ENCODE data around the gene NDUFA13.

GRCh38 chr19:19490214-19490968 is 25.6 kb upstream of the NDUFA13 start:
- peak; percentile 92 for TF ChIP-seq CTCF (IDR thresholded peaks at IDR 0.05; ENCODE audit: poor library complexity)
- no peak for TF ChIP-seq EZH2 (IDR thresholded peaks at IDR 0.05; ENCODE audit: borderline replicate concordance)
- TF ChIP-seq EZH2phosphoT487 (IDR thresholded peaks at IDR 0.05; ENCODE audit: low read depth, severe bottlenecking, unreplicated experiment), result no peak

All from hepatocyte (in vitro differentiated cells).